Mesenchymal stem cell (in vitro differentiated cells and primary cell): ENCODE data around the gene MINK1.

ENCODE experiments used
- DNase-seq: peaks from one replicate; pipeline ENCODE4 v3.0.0-alpha.2; 2013
- H2AFZ ChIP-seq: one replicate; pipeline ENCODE4 v1.6.1; 2013; ENCODE audit warnings: low read depth, mild to moderate bottlenecking, control low read depth, inconsistent platforms, low read length, moderate library complexity
- H2AK5ac ChIP-seq: 2 replicates; pipeline ENCODE4 v1.6.1; 2013; ENCODE audit warnings: low read length, moderate library complexity, mild to moderate bottlenecking, inconsistent platforms; ENCODE audit not compliant: severe bottlenecking
- H2BK120ac ChIP-seq: one replicate; pipeline ENCODE4 v1.6.1; 2013; ENCODE audit warnings: low read depth, mild to moderate bottlenecking, inconsistent platforms, low read length, moderate library complexity
- H2BK12ac ChIP-seq, 2 experiments: one replicate each; pipeline ENCODE4 v1.6.1; 2013; ENCODE audit warnings: inconsistent platforms in 2 of 2, low read length in 2 of 2, mild to moderate bottlenecking in 2 of 2, moderate library complexity in 2 of 2, control low read depth in 1 of 2
- H2BK15ac ChIP-seq: one replicate; pipeline ENCODE4 v1.6.1; 2013; ENCODE audit warnings: mild to moderate bottlenecking, low read depth, inconsistent platforms; ENCODE audit not compliant: poor library complexity, severe bottlenecking
- H2BK5ac ChIP-seq: 2 replicates; pipeline ENCODE4 v1.6.1; 2013; ENCODE audit warnings: low read depth, mild to moderate bottlenecking, low read length, control low read depth, inconsistent platforms; ENCODE audit not compliant: poor library complexity, severe bottlenecking
- H3K14ac ChIP-seq, 2 experiments: one replicate each; pipeline ENCODE4 v1.6.1; 2013; ENCODE audit warnings: inconsistent platforms in 2 of 2, low read length in 2 of 2, control low read depth in 1 of 2, mild to moderate bottlenecking in 1 of 2, moderate library complexity in 1 of 2
- H3K18ac ChIP-seq, 2 experiments: one replicate each; pipeline ENCODE4 v1.6.1; 2013; ENCODE audit warnings: inconsistent platforms in 2 of 2, low read length in 2 of 2, control low read depth in 1 of 2, low read depth in 1 of 2, mild to moderate bottlenecking in 1 of 2
- H3K23ac ChIP-seq, 2 experiments: one replicate each; pipeline ENCODE4 v1.6.1; 2013; ENCODE audit warnings: inconsistent platforms in 2 of 2, low read length in 2 of 2, mild to moderate bottlenecking in 2 of 2, moderate library complexity in 2 of 2, control low read depth in 1 of 2
- H3K27ac ChIP-seq: 2 replicates; pipeline ENCODE4 v1.5.1; 2013; ENCODE audit warnings: mild to moderate bottlenecking, moderate library complexity, low read length, control low read depth, inconsistent platforms; ENCODE audit not compliant: poor library complexity, severe bottlenecking
- H3K27me3 ChIP-seq, 2 experiments: 2 replicates each; pipeline versions ENCODE4 v1.6.1 to v1.7.0; 2013; ENCODE audit warnings: low read length in 2 of 2, mild to moderate bottlenecking in 2 of 2, moderate library complexity in 2 of 2, control low read depth in 1 of 2, inconsistent platforms in 1 of 2; ENCODE audit not compliant: control insufficient read depth in 1 of 2, insufficient read depth in 1 of 2
- H3K36me3 ChIP-seq, 2 experiments: 2 replicates each; pipeline versions ENCODE4 v1.6.1 to v1.7.0; 2013; ENCODE audit warnings: low read length in 2 of 2, control low read depth in 1 of 2, inconsistent platforms in 1 of 2, low read depth in 1 of 2, mild to moderate bottlenecking in 1 of 2; ENCODE audit not compliant: insufficient read depth in 2 of 2, control insufficient read depth in 1 of 2
- H3K4ac ChIP-seq, 2 experiments: one replicate each; pipeline ENCODE4 v1.6.1; 2013; ENCODE audit warnings: inconsistent platforms in 2 of 2, low read length in 2 of 2, mild to moderate bottlenecking in 2 of 2, moderate library complexity in 2 of 2, control low read depth in 1 of 2, low read depth in 1 of 2
- H3K4me1 ChIP-seq: 2 replicates; pipeline ENCODE4 v1.6.1; 2013; ENCODE audit warnings: low read depth, low read length, control low read depth; ENCODE audit not compliant: control insufficient read depth, insufficient read depth
- H3K4me2 ChIP-seq: 2 replicates; pipeline ENCODE4 v1.6.1; 2013; ENCODE audit warnings: low read length, mild to moderate bottlenecking, inconsistent platforms; ENCODE audit not compliant: poor library complexity, severe bottlenecking
- H3K4me3 ChIP-seq, 2 experiments: 2 replicates each; pipeline versions ENCODE4 v1.5.1 to v1.7.0; 2013; ENCODE audit warnings: low read length in 2 of 2, mild to moderate bottlenecking in 2 of 2, control low read depth in 1 of 2, low read depth in 1 of 2; ENCODE audit not compliant: insufficient read depth in 1 of 2
- H3K79me1 ChIP-seq: replicated peaks from 2 replicates; pipeline ENCODE4 v1.6.1; 2013; ENCODE audit warnings: mild to moderate bottlenecking, control low read depth, low read length, inconsistent platforms; ENCODE audit not compliant: poor library complexity, severe bottlenecking
- H3K9ac ChIP-seq: 2 replicates; pipeline ENCODE4 v1.7.0; 2013; ENCODE audit warnings: mild to moderate bottlenecking, low read length, moderate library complexity
- H3K9me3 ChIP-seq: 2 replicates; pipeline ENCODE4 v1.7.0; 2013; ENCODE audit warnings: mild to moderate bottlenecking, low read length; ENCODE audit not compliant: control insufficient read depth
- H4K8ac ChIP-seq: one replicate; pipeline ENCODE4 v1.6.1; 2013; ENCODE audit warnings: inconsistent platforms, mild to moderate bottlenecking, low read length, moderate library complexity
- H4K91ac ChIP-seq: one replicate; pipeline ENCODE4 v1.6.1; 2013; ENCODE audit warnings: mild to moderate bottlenecking, low read length, inconsistent platforms
- WGBS: methylation state at CpG from one replicate; pipeline ENCODE4 v1.1.7; 2013; ENCODE audit warnings: mixed read lengths; 5-methylcytosine and 5-hydroxymethylcytosine counted together

The MINK1 gene

GRCh38 chr17:4884489-4884888, 51.3 kb downstream of the MINK1 start:
- Histone ChIP-seq H2AFZ (no peak overlapping the region), H3K18ac (no peak overlapping the region), H3K4me2 (no peak overlapping the region), H3K4me3 (no peak overlapping the region), H2BK5ac (no peak overlapping the region), H3K79me1 (peaks cover 26% of the 10 kb centered on the region), H3K4ac (no peak overlapping the region), H3K4me1 (no peaks in the 10 kb centered on the region), H3K36me3 (peaks cover 54 to 76% of the 10 kb centered on the region in 2 experiments), H3K23ac (no peak overlapping the region), H3K9me3 (no peaks in the 10 kb centered on the region), H4K8ac (no peak overlapping the region), H2AK5ac (no peak overlapping the region), H2BK120ac (no peak overlapping the region), H4K91ac (no peak overlapping the region), H2BK12ac (no peak overlapping the region), H3K9ac (no peak overlapping the region), H3K14ac (no peak overlapping the region), H2BK15ac (no peak overlapping the region), H3K27ac (no peak overlapping the region), H3K27me3 (no peaks in the 10 kb centered on the region)
- no peak for DNase-seq
- 84% methylated on average over 4 of the region's 4 CpGs for WGBS

DNA sequence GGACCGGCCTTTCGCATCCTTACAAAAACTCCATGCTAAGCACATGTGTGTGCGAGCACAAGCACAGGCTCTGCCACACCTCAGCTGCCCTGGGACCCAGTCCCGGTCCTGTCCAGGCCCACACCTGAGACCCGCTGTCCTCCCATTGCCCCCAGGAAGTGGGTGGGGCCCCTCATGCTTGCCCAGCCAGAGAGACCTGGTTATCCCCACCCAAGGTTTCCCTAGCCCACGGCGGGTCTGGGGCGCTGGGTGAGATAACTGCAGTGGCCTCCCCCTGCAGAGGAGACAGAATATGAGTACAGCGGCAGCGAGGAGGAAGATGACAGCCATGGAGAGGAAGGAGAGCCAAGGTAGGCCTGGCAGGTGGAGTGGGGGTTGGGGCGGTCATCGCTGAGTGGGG, 53.7 kb downstream of the MINK1 start:
- Histone ChIP-seq H3K9me3 (no peaks in the 10 kb centered on the region), H2BK12ac (no peak overlapping the region), H2BK15ac (no peak overlapping the region), H3K4me2 (no peak overlapping the region), H3K36me3 (peaks cover 67 to 81% of the 10 kb centered on the region in 2 experiments), H3K27ac (no peak overlapping the region), H2BK5ac (no peak overlapping the region), H3K14ac (no peak overlapping the region), H3K79me1 (peaks cover 24% of the 10 kb centered on the region), H3K4me1 (no peaks in the 10 kb centered on the region), H2BK120ac (no peak overlapping the region), H3K27me3 (no peaks in the 10 kb centered on the region), H3K18ac (no peak overlapping the region), H3K9ac (no peak overlapping the region), H3K23ac (no peak overlapping the region), H3K4ac (no peak overlapping the region), H4K91ac (no peak overlapping the region), H2AFZ (no peak overlapping the region), H3K4me3 (no peak overlapping the region), H4K8ac (no peak overlapping the region), H2AK5ac (no peak overlapping the region)
- no peak for DNase-seq
- 97% methylated on average over 12 of the region's 12 CpGs for WGBS

DNA sequence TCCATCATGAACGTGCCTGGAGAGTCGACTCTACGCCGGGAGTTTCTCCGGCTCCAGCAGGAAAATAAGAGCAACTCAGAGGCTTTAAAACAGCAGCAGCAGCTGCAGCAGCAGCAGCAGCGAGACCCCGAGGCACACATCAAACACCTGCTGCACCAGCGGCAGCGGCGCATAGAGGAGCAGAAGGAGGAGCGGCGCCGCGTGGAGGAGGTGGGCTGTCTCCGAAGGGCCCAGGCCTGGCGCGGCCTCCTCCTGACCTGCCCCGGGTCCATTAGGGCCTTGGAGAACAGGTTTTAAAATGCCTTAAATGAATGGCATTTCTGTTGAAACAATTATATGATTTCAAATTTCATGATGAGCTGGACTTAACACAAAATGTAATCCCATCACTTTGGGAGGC, 54.4 kb downstream of the MINK1 start:
- Histone ChIP-seq H2BK12ac (no peak overlapping the region), H3K9me3 (no peaks in the 10 kb centered on the region), H2AK5ac (no peak overlapping the region), H3K4me1 (peaks cover 3% of the 10 kb centered on the region), H3K14ac (no peak overlapping the region), H3K27me3 (no peaks in the 10 kb centered on the region), H3K18ac (no peak overlapping the region), H3K4me3 (no peak overlapping the region), H3K4ac (no peak overlapping the region), H3K9ac (no peak overlapping the region), H3K23ac (no peak overlapping the region), H2BK5ac (no peak overlapping the region), H3K4me2 (no peak overlapping the region), H3K27ac (no peak overlapping the region), H2BK15ac (no peak overlapping the region), H2BK120ac (no peak overlapping the region), H3K79me1 (peaks cover 20% of the 10 kb centered on the region), H4K91ac (no peak overlapping the region), H3K36me3 (peaks cover 67 to 82% of the 10 kb centered on the region in 2 experiments), H2AFZ (no peak overlapping the region), H4K8ac (no peak overlapping the region)
- WGBS: 94% methylated on average over 16 of the region's 18 CpGs
- no peak for DNase-seq

DNA sequence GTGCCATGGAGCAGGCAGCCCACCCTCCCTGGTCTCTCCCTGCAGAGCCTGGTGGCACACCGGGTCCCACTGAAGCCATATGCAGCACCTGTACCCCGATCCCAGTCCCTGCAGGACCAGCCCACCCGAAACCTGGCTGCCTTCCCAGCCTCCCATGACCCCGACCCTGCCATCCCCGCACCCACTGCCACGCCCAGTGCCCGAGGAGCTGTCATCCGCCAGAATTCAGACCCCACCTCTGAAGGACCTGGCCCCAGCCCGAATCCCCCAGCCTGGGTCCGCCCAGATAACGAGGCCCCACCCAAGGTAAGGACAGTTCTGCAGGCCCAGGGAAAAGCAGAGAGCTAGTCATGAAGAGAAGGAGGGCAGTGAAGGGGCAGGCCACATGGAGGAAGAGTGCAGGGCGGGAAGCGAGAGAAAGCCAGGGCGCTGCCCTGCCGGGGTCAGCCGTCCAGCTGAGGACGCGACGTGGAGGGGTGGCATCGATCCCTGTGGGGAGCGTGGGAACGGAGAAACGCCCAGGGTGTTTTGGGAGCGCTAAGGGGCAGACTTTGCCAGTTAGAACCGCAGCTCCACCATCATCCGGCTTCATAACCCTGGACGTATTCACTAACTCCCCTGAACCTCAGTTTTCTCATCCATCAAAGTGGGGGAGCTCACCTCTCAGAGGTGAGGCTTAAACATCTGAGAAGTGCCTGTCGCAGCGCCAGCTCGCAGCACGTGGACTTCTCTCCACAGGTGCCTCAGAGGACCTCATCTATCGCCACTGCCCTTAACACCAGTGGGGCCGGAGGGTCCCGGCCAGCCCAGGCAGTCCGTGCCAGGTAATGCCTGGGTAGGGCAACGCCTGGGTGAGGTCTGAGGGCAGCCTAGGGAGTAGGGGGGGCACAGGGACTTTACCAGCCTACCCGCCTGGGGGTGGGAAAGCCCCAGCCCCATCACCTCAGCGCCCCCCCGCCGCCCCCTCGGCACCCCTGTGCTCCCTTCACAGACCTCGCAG, 58.6 kb downstream of the MINK1 start:
- no peak overlapping the region for H3K9ac ChIP-seq
- peaks cover 76 to 92% of the 10 kb centered on the region in 2 experiments for H3K36me3 ChIP-seq
- H3K4me2 ChIP-seq: no peak overlapping the region
- H3K4me1 ChIP-seq: peaks cover 8% of the 10 kb centered on the region
- H2BK12ac ChIP-seq: no peak overlapping the region
- H2AK5ac ChIP-seq: no peak overlapping the region
- H4K91ac ChIP-seq: no peak overlapping the region
- H2BK5ac ChIP-seq: no peak overlapping the region
- no peak overlapping the region for H2BK15ac ChIP-seq
- no peak overlapping the region for H3K14ac ChIP-seq
- peaks cover 10% of the 10 kb centered on the region for H3K79me1 ChIP-seq
- H3K9me3 ChIP-seq: no peaks in the 10 kb centered on the region
- DNase-seq: no peak
- 96% methylated on average over 42 of the region's 42 CpGs for WGBS
- H3K4me3 ChIP-seq: no peak overlapping the region
- H2AFZ ChIP-seq: no peak overlapping the region
- H4K8ac ChIP-seq: no peak overlapping the region
- no peak overlapping the region for H3K23ac ChIP-seq
- H3K4ac ChIP-seq: no peak overlapping the region
- no peak overlapping the region for H3K18ac ChIP-seq
- H2BK120ac ChIP-seq: no peak overlapping the region
- no peak overlapping the region for H3K27ac ChIP-seq
- no peaks in the 10 kb centered on the region for H3K27me3 ChIP-seq
